HEK293 (cell line): ENCODE data around the gene FBXO28.
A peak's percentile ranks its signal among the peaks of the same experiment; 100 is the strongest.

Source experiments
- CTCF ChIP-seq: fragments of 450-650 bp; formaldehyde crosslinking; IDR thresholded peaks from 2 replicates; pipeline ENCODE4 v1.5.1; 2016; ENCODE audit warnings: missing biosample characterization, missing genetic modification characterization
- PBX3 ChIP-seq: sonication (generic); formaldehyde crosslinking; IDR thresholded peaks from 2 replicates; pipeline ENCODE4 v1.8.1; 2022; ENCODE audit warnings: mild to moderate bottlenecking, moderate library complexity, missing genetic modification reagents
- ZBTB6 ChIP-seq: fragments of 450-650 bp; formaldehyde crosslinking; IDR thresholded peaks from 2 replicates; pipeline ENCODE4 v1.5.1; 2017; ENCODE audit warnings: missing biosample characterization, missing genetic modification characterization
- ZNF274 ChIP-seq, 2 experiments: fragments of 200-500 bp in 1 of 2; fragments of 450-650 bp in 1 of 2; sonication (Bioruptor generic) in 1 of 2; formaldehyde crosslinking in 1 of 2; IDR thresholded peaks; 2 replicates each; pipeline versions ENCODE4 v1.5.1 to v1.6.1; 2014 to 2016; ENCODE audit warnings: borderline replicate concordance in 1 of 2, inconsistent platforms in 1 of 2, low read length in 1 of 2, missing biosample characterization in 1 of 2, missing genetic modification characterization in 1 of 2
- ZNF324 ChIP-seq: fragments of 450-650 bp; formaldehyde crosslinking; IDR thresholded peaks from 2 replicates; pipeline ENCODE4 v1.5.1; 2016; ENCODE audit warnings: missing biosample characterization, missing genetic modification characterization
- ZNF624 ChIP-seq: fragments of 450-650 bp; formaldehyde crosslinking; IDR thresholded peaks from 2 replicates; pipeline ENCODE4 v1.5.1; 2017; ENCODE audit warnings: missing biosample characterization, missing genetic modification characterization
- ZNF777 ChIP-seq: fragments of 450-650 bp; formaldehyde crosslinking; IDR thresholded peaks from 2 replicates; pipeline ENCODE4 v1.5.1; 2017; ENCODE audit warnings: missing biosample characterization, missing genetic modification characterization, borderline replicate concordance

- TF ChIP-seq ZNF624 (tag by site-specific recombination): no peak
- TF ChIP-seq CTCF (tag by site-specific recombination): peak; percentile 36
- no peak for TF ChIP-seq ZNF777 (tag by site-specific recombination)
- no peak for TF ChIP-seq ZNF324 (tag by site-specific recombination)
- no peak for TF ChIP-seq ZNF274 (IDR thresholded peaks at IDR 0.05; ENCODE audit: low read length)
- no peak for TF ChIP-seq ZNF274 (tag by site-specific recombination; IDR thresholded peaks at IDR 0.05; ENCODE audit: borderline replicate concordance)
- peak; percentile 47; the same call in 1 of the 2 replicates for TF ChIP-seq ZBTB6 (tag by site-specific recombination)
- TF ChIP-seq PBX3 (CRISPR knock-in tag): peak; percentile 91
Observed at GRCh38 chr1:224182866-224183590, 69.1 kb downstream of the FBXO28 start, which contains the start of gene DEGS1.
